GM20431 (cell line): ENCODE results near the gene GRN.

Experiments
- in situ Hi-C: fragments of 300-500 bp; cut with MseI, MboI; formaldehyde crosslinking; loops from one replicate; pipeline ENCODE4 v1.15.0; 2020; ENCODE audit warnings: low sequenced_read_pairs; ENCODE audit not compliant: unreplicated experiment

GRN gene

GRCh38 chr17:44344939-44345453 is at the start of gene GRN:
TSS of gene GRN (plus strand) at chr17:44345302. CDS start at chr17:44349165, 3,863 bp downstream.
- in situ Hi-C loops = no loop called here

GRCh38 chr17:44297975-44298374 is 47.1 kb upstream of the GRN start:
- in situ Hi-C loops = no loop called here

GRCh38 chr17:44304651-44305050 is 40.5 kb upstream of the GRN start:
- in situ Hi-C loops = no loop called here

GRCh38 chr17:44307387-44308186 is 37.5 kb upstream of the GRN start:
- in situ Hi-C loops = no loop called here

GRCh38 chr17:44308320-44308818 is 36.7 kb upstream of the GRN start, which contains the start of gene RUNDC3A:
TSS of gene RUNDC3A (plus strand) at chr17:44308601. CDS start at chr17:44308833, 232 bp downstream.
- in situ Hi-C loops = no loop called here

GRCh38 chr17:44308865-44309264 is 36.2 kb upstream of the GRN start:
- in situ Hi-C loops = no loop called here

- in situ Hi-C loops = no loop called here
Observed at GRCh38 chr17:44309472-44309871, 35.6 kb upstream of the GRN start.

GRCh38 chr17:44310188-44310587 is 34.9 kb upstream of the GRN start:
- in situ Hi-C loops = loop anchor here (10.0 kb wide), 1 partner anchor 55 kb away; no protein-coding TSS in a partner anchor

GRCh38 chr17:44310609-44311376 is 34.3 kb upstream of the GRN start:
- in situ Hi-C loops = loop anchor here (10.0 kb wide), 1 partner anchor 56 kb away; no protein-coding TSS in a partner anchor

GRCh38 chr17:44311562-44312181 is 33.4 kb upstream of the GRN start:
- in situ Hi-C loops = loop anchor here (10.0 kb wide), 1 partner anchor 57 kb away; no protein-coding TSS in a partner anchor

- in situ Hi-C loops = loop anchor here (10.0 kb wide), 1 partner anchor 58 kb away; no protein-coding TSS in a partner anchor
Observed at GRCh38 chr17:44312396-44313104, 32.6 kb upstream of the GRN start.

GRCh38 chr17:44314031-44314430 is 31.1 kb upstream of the GRN start:
- in situ Hi-C loops = loop anchor here (10.0 kb wide), 1 partner anchor 59 kb away; no protein-coding TSS in a partner anchor

GRCh38 chr17:44314524-44314868 is 30.6 kb upstream of the GRN start:
- in situ Hi-C loops = loop anchor here (10.0 kb wide), 1 partner anchor 60 kb away; no protein-coding TSS in a partner anchor

GRCh38 chr17:44314869-44315661 is 30.0 kb upstream of the GRN start:
- in situ Hi-C loops = loop anchor here (10.0 kb wide), 1 partner anchor 60 kb away; no protein-coding TSS in a partner anchor

- in situ Hi-C loops = loop anchor here (10.0 kb wide), 1 partner anchor 61 kb away; no protein-coding TSS in a partner anchor
Observed at GRCh38 chr17:44315760-44316731, 29.1 kb upstream of the GRN start.

- in situ Hi-C loops = loop anchor here (10.0 kb wide), 1 partner anchor 63 kb away; no protein-coding TSS in a partner anchor
Observed at GRCh38 chr17:44317545-44317944, 27.6 kb upstream of the GRN start.
